Measurements from ENCODE around the gene S100A10.
A peak's percentile ranks its signal among the peaks of the same experiment; 100 is the strongest.

S100A10 gene

DNA sequence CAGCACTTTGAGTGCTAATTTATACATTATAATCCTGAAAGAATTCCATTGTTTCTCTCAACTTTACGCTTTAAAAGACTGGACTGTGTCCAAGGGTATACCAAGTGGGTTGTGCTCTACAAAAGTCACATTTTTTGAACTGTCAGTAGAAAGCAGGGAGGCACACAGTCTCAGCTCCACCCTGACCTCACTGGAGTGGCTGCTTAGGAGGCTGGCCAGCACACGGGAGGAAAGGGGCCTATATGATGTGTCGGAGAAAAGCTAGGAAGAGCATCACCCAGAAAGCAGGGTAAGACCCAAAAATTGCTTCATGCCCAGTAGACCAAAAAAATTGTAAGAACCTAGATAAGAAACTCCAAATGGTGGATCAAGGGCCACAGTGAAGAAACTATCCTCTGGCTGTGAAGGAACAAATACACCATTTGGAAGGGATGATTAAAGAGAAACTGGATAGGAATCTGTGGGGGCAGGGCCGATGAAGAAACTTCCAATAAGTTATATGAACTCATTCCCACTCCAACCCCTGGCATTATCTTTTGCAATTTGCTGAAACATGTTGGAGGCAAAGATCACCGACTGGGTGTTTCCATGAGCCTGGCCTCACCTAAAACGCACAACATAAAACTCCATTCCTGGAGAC lies 1.9 kb downstream of the S100A10 start:
- TF ChIP-seq BHLHE40 (IDR thresholded peaks at IDR 0.05; ENCODE audit: borderline replicate concordance): no peak
- TF ChIP-seq TARDBP (IDR thresholded peaks at IDR 0.05): no peak
- CTCF ChIA-PET: interaction anchor here (0.8 to 2.1 kb wide), 7 partner anchors 10 to 104 kb away, joined by 3 to 10 read pairs (median 4); no protein-coding TSS in a partner anchor
- DNase-seq (ENCODE audit: extremely low spot score): no peak
- POLR2A ChIA-PET: interaction anchor here (0.6 to 6.4 kb wide), 11 partner anchors 10 to 197 kb away, joined by 3 to 45 read pairs (median 5); partner anchors contain the start of genes S100A11 and THEM4

DNA sequence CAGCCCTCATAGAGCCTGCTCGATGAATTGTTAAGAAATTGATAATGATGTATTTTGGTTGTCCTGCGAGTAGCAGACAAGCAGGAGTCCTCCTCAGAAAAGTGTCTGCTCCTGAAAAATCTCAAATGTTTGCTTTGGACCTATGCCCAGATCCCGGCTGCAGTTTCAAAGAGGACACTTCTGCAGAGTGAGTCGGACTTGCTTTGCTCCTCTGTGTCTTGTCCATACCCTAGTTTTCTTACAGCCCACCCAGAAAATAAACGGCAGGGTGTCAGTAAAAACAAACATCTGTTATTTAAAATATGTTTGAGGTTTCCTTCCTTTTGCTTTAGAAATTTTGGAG lies 2.8 kb downstream of the S100A10 start:
- peak; percentile 55 for DNase-seq (ENCODE audit: extremely low spot score)
- ChIA-PET CTCF (interaction anchor here (1.9 to 4.1 kb wide), 3 partner anchors 10 to 23 kb away, joined by 4 to 32 read pairs (median 7); no protein-coding TSS in a partner anchor), POLR2A (interaction anchor here (1.0 to 6.4 kb wide), 5 partner anchors 15 to 198 kb away, joined by 3 to 45 read pairs (median 5); partner anchors contain the start of gene S100A11)
- no peak for TF ChIP-seq ARNT (IDR thresholded peaks at IDR 0.05)

- TF ChIP-seq ELF4 (IDR thresholded peaks at IDR 0.05): no peak
- no peak for TF ChIP-seq LEF1 (IDR thresholded peaks at IDR 0.05; ENCODE audit: borderline replicate concordance)
- TF ChIP-seq FOXK2 (IDR thresholded peaks at IDR 0.05): no peak
- no peak for TF ChIP-seq TARDBP (IDR thresholded peaks at IDR 0.05)
- ChIA-PET CTCF (interaction anchor here (1.9 to 4.1 kb wide), 4 partner anchors 11 to 22 kb away, joined by 4 to 32 read pairs (median 8); no protein-coding TSS in a partner anchor), POLR2A (interaction anchor here (0.7 to 6.4 kb wide), 6 partner anchors 14 to 82 kb away, joined by 3 to 45 read pairs (median 4); partner anchors contain the start of gene THEM4)
- DNase-seq (ENCODE audit: extremely low spot score): no peak
Observed at GRCh38 chr1:151990058-151990855, 3.4 kb downstream of the S100A10 start.

- ChIA-PET POLR2A (interaction anchor here (1.0 to 6.4 kb wide), 6 partner anchors 13 to 81 kb away, joined by 3 to 45 read pairs (median 4); partner anchors contain the start of gene THEM4), CTCF (interaction anchor here (1.2 to 4.1 kb wide), 5 partner anchors 12 to 29 kb away, joined by 5 to 32 read pairs (median 10); no protein-coding TSS in a partner anchor)
- TF ChIP-seq SP1 (IDR thresholded peaks at IDR 0.05): no peak
- no peak for TF ChIP-seq FOXA1 (IDR thresholded peaks at IDR 0.05)
- no peak for TF ChIP-seq ARNT (IDR thresholded peaks at IDR 0.05)
- TF ChIP-seq SUZ12 (IDR thresholded peaks at IDR 0.05): no peak
- no peak for TF ChIP-seq ELF4 (IDR thresholded peaks at IDR 0.05)
- no peak for DNase-seq (ENCODE audit: extremely low spot score)
Observed at GRCh38 chr1:151989211-151989862, 4.3 kb downstream of the S100A10 start.

DNA sequence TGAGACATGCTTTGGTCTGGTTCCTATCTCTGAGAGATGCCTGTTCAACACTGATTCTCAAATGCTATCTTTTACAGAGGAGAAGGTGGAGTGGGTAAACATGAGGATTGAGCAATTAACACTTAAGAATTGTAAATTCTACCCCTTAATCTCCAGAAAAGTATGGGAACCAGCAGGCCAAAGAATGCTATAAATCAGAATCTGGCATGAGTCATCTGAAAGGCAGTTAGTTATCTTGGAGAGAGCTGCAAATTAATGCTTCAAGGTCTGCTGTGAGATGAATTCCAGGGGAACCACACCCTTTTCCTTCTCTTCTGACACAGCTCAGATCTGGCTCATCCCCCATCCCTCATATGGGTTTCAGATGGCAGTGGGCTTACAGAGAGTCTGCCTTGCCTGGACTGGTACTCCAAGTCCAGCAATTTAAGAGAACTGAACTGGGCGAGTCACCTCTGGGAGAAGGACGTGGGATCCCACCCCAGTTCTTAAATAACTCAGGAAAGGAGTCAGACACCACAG lies 5.2 kb downstream of the S100A10 start:
- ChIA-PET POLR2A (interaction anchor here (0.9 to 6.4 kb wide), 5 partner anchors 12 to 48 kb away, joined by 3 to 45 read pairs (median 4); partner anchors contain the start of gene S100A11), CTCF (interaction anchor here (0.9 to 4.1 kb wide), 7 partner anchors 8 to 30 kb away, joined by 3 to 32 read pairs (median 7); no protein-coding TSS in a partner anchor)
- TF ChIP-seq SP1 (IDR thresholded peaks at IDR 0.05) (no peak), TARDBP (IDR thresholded peaks at IDR 0.05) (no peak), NFRKB (IDR thresholded peaks at IDR 0.05) (no peak), LEF1 (IDR thresholded peaks at IDR 0.05; ENCODE audit: borderline replicate concordance) (no peak), SUZ12 (IDR thresholded peaks at IDR 0.05) (no peak), FOXK2 (IDR thresholded peaks at IDR 0.05) (no peak), CTBP1 (IDR thresholded peaks at IDR 0.05; ENCODE audit: borderline replicate concordance) (peak; percentile 10; the same call in 1 of the 2 replicates), L3MBTL2 (conservative IDR thresholded peaks at IDR 0.05) (no peak), ZNF384 (IDR thresholded peaks at IDR 0.05) (no peak), FOXM1 (IDR thresholded peaks at IDR 0.05; ENCODE audit: borderline replicate concordance) (no peak), ELF4 (IDR thresholded peaks at IDR 0.05) (no peak), BHLHE40 (IDR thresholded peaks at IDR 0.05; ENCODE audit: borderline replicate concordance) (no peak)
- TF ChIP-seq, protein P1, sequence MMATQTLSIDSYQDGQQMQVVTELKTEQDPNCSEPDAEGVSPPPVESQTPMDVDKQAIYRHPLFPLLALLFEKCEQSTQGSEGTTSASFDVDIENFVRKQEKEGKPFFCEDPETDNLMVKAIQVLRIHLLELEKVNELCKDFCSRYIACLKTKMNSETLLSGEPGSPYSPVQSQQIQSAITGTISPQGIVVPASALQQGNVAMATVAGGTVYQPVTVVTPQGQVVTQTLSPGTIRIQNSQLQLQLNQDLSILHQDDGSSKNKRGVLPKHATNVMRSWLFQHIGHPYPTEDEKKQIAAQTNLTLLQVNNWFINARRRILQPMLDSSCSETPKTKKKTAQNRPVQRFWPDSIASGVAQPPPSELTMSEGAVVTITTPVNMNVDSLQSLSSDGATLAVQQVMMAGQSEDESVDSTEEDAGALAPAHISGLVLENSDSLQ (IDR thresholded peaks at IDR 0.05): peak; percentile 85
- DNase-seq (ENCODE audit: extremely low spot score): no peak

DNA sequence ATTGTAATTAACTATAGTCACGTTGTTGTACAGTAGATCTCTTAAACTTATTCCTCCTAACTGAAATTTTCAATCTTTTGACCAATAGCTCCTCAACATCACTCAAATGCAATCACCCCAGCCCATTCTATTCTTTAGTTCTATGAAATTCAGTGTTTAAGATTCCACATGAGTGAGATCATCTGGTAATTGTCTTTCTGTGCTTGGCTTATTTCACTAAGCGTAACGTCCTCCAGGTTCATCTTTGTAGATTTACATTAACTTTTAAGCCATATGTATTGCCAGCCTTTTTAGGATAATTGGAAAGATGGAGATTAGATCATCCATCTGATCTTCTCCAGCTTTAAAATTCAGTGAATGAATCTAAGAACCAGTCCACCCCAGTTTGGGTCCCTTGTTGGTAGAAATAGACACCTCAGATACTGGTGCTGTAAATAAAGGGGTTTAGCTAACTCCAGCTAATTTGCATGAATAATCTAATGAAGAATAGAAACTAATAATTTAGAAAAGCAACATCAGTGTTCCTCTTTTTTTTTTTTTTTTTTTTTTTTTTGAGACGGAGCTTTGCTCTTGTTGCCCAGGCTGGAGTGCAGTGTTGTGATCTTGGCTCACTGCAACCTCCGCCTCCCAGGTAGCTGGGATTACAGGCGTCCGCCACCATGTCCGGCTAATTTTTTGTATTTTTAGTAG lies 7.0 kb downstream of the S100A10 start:
- POLR2A ChIA-PET: interaction anchor here (4.7 kb wide), 1 partner anchor 10 kb away, joined by 24 read pairs; no protein-coding TSS in a partner anchor
- CTCF ChIA-PET: interaction anchor here (0.6 to 1.9 kb wide), 3 partner anchors 18 to 952 kb away, joined by 3 to 8 read pairs (median 4); no protein-coding TSS in a partner anchor

DNA sequence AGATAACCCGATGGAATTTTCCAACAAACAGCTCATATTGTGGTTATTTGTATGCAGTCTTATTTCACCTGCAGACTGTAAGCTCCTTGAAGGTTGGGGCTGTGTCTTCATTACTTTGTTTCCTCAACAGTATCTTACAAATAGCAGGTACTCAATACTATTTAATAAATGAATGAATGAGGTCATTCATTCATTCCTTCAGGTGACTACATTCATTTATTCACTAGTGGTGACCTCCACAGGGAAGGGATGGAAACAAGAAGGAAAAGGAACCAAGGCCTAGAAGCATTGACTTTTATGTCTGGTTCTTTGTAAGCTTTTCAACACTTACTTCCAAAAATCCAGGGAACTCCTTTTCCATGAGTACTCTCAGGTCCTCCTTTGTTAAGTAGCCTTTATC lies 7.9 kb downstream of the S100A10 start:
- ChIA-PET POLR2A (interaction anchor here (4.7 kb wide), 1 partner anchor 9 kb away, joined by 24 read pairs; no protein-coding TSS in a partner anchor), CTCF (interaction anchor here (0.7 to 1.9 kb wide), 3 partner anchors 18 to 446 kb away, joined by 3 to 8 read pairs (median 4); partner anchors contain the start of gene TUFT1)
- no peak for TF ChIP-seq NFRKB (IDR thresholded peaks at IDR 0.05)
- no peak for TF ChIP-seq FOXK2 (IDR thresholded peaks at IDR 0.05)
- no peak for TF ChIP-seq SP1 (IDR thresholded peaks at IDR 0.05)
- no peak for TF ChIP-seq CTBP1 (IDR thresholded peaks at IDR 0.05; ENCODE audit: borderline replicate concordance)
- TF ChIP-seq, protein P1 (IDR thresholded peaks at IDR 0.05): no peak
- no peak for TF ChIP-seq ARNT (IDR thresholded peaks at IDR 0.05)
- TF ChIP-seq LEF1 (IDR thresholded peaks at IDR 0.05; ENCODE audit: borderline replicate concordance): no peak
- no peak for TF ChIP-seq ELF4 (IDR thresholded peaks at IDR 0.05)
- no peak for TF ChIP-seq L3MBTL2 (conservative IDR thresholded peaks at IDR 0.05)
- TF ChIP-seq ZNF384 (IDR thresholded peaks at IDR 0.05): no peak
- TF ChIP-seq HDGF (IDR thresholded peaks at IDR 0.05; ENCODE audit: borderline replicate concordance): no peak
- TF ChIP-seq BHLHE40 (IDR thresholded peaks at IDR 0.05; ENCODE audit: borderline replicate concordance): no peak
- TF ChIP-seq SUZ12 (IDR thresholded peaks at IDR 0.05): no peak
- no peak for TF ChIP-seq FOXA1 (IDR thresholded peaks at IDR 0.05)
- no peak for TF ChIP-seq FOXM1 (IDR thresholded peaks at IDR 0.05; ENCODE audit: borderline replicate concordance)
- no peak for TF ChIP-seq TARDBP (IDR thresholded peaks at IDR 0.05)
- DNase-seq (ENCODE audit: extremely low spot score): no peak

More for the DNA sequence above, 7.0 kb downstream of the S100A10 start:
- DNase-seq (ENCODE audit: extremely low spot score): no peak
- TF ChIP-seq L3MBTL2 (conservative IDR thresholded peaks at IDR 0.05): no peak
